Measurements from ENCODE around the gene PCSK1.
"Not testable (repeated sequence)": the region's sequence is repeated elsewhere in the genome, so short reads cannot be mapped to it uniquely, and the experiment has no call there.

The PCSK1 gene

DNA sequence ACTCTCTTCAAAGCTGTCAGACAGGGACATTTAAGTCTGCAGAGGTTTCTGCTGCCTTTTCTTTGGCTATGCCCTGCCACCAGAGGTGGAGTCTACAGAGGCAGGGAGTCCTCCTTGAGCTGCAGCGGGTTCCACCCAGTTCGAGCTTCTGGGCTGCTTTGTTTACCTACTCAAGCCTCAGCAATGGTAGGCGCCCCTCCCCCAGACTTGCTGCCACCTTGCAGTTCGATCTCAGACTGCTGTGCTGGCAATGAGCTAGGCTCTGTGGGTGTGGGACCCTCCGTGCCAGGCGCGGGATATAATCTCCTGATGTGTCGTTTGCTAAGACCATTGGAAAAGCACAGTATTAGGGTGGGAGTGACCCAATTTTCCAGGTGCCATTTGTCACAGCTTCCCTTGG lies 65.7 kb downstream of the PCSK1 start:
- DNase-seq: not testable (repeated sequence)

DNA sequence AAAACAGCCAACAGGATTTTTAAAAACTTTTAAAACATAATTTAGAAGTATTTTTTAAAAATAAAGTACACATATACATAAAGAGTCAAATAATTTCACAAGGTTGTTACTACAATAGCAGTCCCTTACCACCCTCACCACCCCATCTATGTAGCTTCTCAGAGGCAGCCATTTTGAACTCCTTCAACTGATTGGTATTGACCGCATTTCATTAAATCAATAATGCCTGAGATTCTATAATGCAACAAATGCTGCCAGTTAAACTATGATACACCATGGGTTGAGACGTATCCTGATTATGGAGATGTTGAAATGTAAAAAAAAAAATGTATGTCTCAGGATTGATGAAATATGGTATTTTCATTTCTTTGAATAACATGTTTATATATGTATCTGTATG lies 78.8 kb downstream of the PCSK1 start:
- no peak for DNase-seq

GRCh38 chr5:96353220-96353619 lies 79.8 kb downstream of the PCSK1 start:
- DNase-seq: no peak

DNA sequence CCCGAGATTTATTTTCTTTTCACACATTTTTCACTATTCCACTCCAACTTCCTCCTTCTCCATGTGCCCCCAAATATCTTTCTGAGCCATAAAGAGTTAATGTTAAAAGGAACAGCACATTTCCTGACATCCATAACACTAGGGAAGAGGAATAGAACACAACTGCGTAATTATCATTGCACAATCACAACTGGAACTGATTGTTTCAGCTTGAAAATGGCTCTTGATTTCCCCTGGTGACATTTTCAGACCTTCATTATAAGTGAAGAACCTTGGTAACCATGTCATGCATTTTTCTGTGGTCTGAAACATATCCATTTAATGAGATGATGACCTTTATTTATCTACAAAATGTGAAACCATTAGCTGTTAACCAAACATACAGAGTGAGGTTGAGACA lies 82.4 kb downstream of the PCSK1 start:
- no peak for DNase-seq

DNA sequence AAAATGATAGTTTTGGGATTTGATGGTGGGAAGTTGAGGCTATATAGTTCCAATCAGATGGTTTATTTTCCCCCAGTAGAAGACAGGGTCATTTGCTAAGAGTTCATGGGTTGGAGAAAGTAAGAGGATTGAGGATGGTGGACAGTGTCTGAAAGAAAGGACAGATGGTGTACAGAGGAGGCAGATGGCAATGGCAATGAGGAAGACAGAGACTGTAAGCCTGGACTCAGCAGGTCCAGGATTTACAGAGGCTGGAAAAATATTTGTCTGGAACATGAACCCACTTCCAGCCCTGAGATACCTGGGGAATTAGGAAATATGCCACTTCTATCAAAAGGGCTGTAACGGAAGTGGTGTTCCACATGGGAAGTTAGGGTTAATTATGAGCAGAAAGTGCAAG lies 84.5 kb downstream of the PCSK1 start:
- no peak for DNase-seq

DNA sequence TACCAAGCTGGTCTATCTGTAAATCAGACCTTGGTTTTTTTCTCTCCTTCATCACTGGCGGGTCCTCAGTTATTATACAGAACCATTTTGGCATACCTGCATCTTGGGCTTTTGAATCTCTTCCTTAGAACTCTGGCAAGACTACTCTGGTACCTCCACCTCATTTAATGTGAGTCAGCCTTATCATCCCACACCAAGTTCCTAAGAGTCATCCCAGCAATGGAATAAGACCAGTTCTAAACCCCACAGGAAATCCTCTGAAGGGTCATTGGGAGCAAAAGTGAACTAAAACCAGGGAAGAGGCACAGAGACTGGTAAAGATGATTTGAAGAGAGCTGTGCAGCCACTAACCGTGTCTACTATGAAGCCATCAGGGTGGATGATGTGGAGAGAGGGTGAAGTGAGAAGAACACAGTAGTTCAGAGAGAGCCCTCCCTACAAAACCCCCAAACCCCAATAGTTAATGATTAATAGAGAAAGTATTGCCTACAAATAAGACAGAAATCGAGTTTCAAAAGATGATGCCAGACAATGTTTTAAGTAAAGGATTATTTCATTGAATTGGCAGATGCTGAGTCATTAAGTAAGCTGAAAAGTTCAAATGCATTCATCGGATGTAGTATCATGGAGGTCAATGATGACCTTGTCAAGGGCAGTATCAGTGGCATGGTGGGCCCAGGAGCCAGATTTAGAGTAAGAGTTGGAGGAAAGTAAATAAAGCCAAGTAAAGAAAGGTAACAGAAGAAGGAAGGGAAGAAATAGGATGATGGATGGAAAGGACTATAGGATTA lies 85.4 kb downstream of the PCSK1 start:
- DNase-seq: no peak

- peak; percentile 70 for DNase-seq
Measured at GRCh38 chr5:96344678-96345577, 88.1 kb downstream of the PCSK1 start.

DNA sequence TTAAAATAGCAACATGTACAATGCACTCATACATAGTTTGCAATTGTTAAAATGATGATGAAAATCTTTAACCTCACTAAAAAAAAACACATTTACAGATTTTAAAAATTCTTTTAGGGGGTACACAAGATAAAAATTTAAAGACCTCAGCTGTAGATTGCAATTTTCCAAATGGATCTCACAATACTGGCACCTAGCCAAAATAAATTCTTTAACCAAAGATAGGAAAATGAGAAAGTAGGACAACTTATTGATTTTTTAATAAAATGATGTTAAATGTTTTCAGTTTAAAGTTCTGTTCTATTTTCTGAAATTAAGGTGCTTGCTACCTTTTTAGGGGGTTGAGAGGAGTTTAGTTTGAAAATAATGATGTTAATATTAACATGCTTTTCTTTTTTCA lies 90.0 kb downstream of the PCSK1 start:
- DNase-seq: no peak

DNA sequence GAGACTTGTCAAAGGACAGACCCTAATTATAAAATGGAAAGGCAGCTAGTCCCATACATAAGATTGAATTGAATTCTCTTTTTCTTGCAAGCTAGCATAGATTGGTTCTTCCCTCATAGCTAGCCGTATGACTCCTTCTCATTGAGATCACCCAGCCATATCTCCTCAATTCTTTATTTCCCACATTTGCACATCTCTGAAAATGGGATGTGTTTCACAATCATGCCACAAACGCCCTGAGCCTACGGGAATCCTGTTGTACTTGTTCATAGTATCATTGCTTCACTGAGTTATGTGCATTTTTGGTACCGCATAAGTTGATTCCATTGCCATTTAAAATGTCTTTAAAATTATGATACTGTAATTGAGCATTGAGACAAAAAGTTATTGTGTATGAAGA lies 90.5 kb downstream of the PCSK1 start:
- DNase-seq: no peak
